Keratinocyte (primary cell): ENCODE data around the gene BBLN. TPM values are rescaled to one million over a fixed set of nuclear protein-coding genes. Genes with fewer than 3 reads are reported as not detected.
A peak's percentile ranks its signal among the peaks of the same experiment; 100 is the strongest.

ENCODE experiments used
- DNase-seq: peaks from one replicate; pipeline ENCODE4 v3.0.0-alpha.2; 2011; ENCODE audit warnings: low read depth, missing footprints, low spot score
- FAIRE-seq: peaks from 2 replicates; lab custom pipeline; 2011; peaks lifted over from hg19 to GRCh38; lab: Jason Lieb, UNC
- H2AFZ ChIP-seq: 2 replicates; pipeline ENCODE4 v1.6.0; 2012; ENCODE audit warnings: low read length, control low read depth, inconsistent platforms; ENCODE audit not compliant: control insufficient read depth
- H3K27ac ChIP-seq: 2 replicates; pipeline ENCODE4 v1.5.1; 2011; ENCODE audit warnings: low read length; ENCODE audit not compliant: control insufficient read depth, insufficient read depth
- H3K27me3 ChIP-seq: 3 replicates; pipeline ENCODE4 v1.6.0; 2011; ENCODE audit warnings: low read length; ENCODE audit not compliant: control insufficient read depth, insufficient read depth; ENCODE audit errors: extremely low read depth
- H3K36me3 ChIP-seq, 2 experiments: 2 replicates in 1 of 2; 3 replicates in 1 of 2; pipeline ENCODE4 v1.5.1; 2011; ENCODE audit warnings: low read length in 2 of 2, mild to moderate bottlenecking in 1 of 2; ENCODE audit not compliant: control insufficient read depth in 2 of 2, insufficient read depth in 2 of 2; ENCODE audit errors: extremely low read depth in 1 of 2
- H3K4me1 ChIP-seq: 3 replicates; pipeline ENCODE4 v1.5.1; 2011; ENCODE audit warnings: low read length; ENCODE audit not compliant: control insufficient read depth, insufficient read depth; ENCODE audit errors: extremely low read depth
- H3K4me2 ChIP-seq: 3 replicates; pipeline ENCODE4 v1.6.0; 2011; ENCODE audit warnings: low read depth, low read length; ENCODE audit not compliant: control insufficient read depth, insufficient read depth; ENCODE audit errors: extremely low read depth
- H3K4me3 ChIP-seq, 3 experiments: fragments of 200-600 bp in 1 of 3; sonication (generic) in 1 of 3; 2 replicates in 2 of 3; 3 replicates in 1 of 3; pipeline ENCODE4 v1.5.1; 2011 to 2016; ENCODE audit warnings: low read length in 3 of 3, mild to moderate bottlenecking in 3 of 3, control low read depth in 2 of 3, inconsistent platforms in 1 of 3, low read depth in 1 of 3, mixed read lengths in 1 of 3, mixed run types in 1 of 3, moderate library complexity in 1 of 3; ENCODE audit not compliant: control insufficient read depth in 2 of 3, insufficient read depth in 2 of 3; ENCODE audit errors: extremely low read depth in 1 of 3
- H3K79me2 ChIP-seq: 2 replicates; pipeline ENCODE4 v1.6.0; 2012; ENCODE audit warnings: low read length; ENCODE audit not compliant: control insufficient read depth, insufficient read depth
- H3K9ac ChIP-seq: 3 replicates; pipeline ENCODE4 v1.6.0; 2011; ENCODE audit warnings: low read length; ENCODE audit not compliant: control insufficient read depth, insufficient read depth; ENCODE audit errors: extremely low read depth
- H3K9me1 ChIP-seq: 3 replicates; pipeline ENCODE4 v1.6.0; 2011; ENCODE audit warnings: low read length; ENCODE audit not compliant: control insufficient read depth, insufficient read depth; ENCODE audit errors: extremely low read depth
- H3K9me3 ChIP-seq: 2 replicates; pipeline ENCODE4 v1.5.1; 2012; ENCODE audit warnings: low read depth, low read length; ENCODE audit not compliant: control insufficient read depth
- H4K20me1 ChIP-seq: 3 replicates; pipeline ENCODE4 v1.6.0; 2011; ENCODE audit warnings: low read length; ENCODE audit not compliant: control insufficient read depth, insufficient read depth; ENCODE audit errors: extremely low read depth
- EZH2 ChIP-seq: IDR thresholded peaks from one replicate; pipeline ENCODE4 v1.6.1; 2012; ENCODE audit warnings: inconsistent platforms, mild to moderate bottlenecking, low read length, moderate library complexity
- dilution Hi-C: fragments of 300-500 bp; cut with MboI; formaldehyde crosslinking; loops from one replicate; pipeline ENCODE4 v1.7.0; 2020; ENCODE audit warnings: low sequenced_read_pairs; ENCODE audit not compliant: extremely low pct_ligation_motif_present
- polyA plus RNA-seq, 5 experiments: library from polyadenylated mRNA; depleted of rRNA in 3 of 5; stranded (reverse) in 3 of 5; stranded (forward) in 1 of 5; unstranded in 1 of 5; fragments of >200 nt; gene quantifications; 1 replicate in 1 of 5; 2 replicates in 3 of 5; 3 replicates in 1 of 5; pipeline versions ENCODE4 v1.2.1 to v1.2.3, GENCODE V29; 2011 to 2012; ENCODE audit warnings: missing spikeins in 2 of 5, low read depth in 1 of 5, low replicate concordance in 1 of 5
- TF ChIP-seq, protein P1 (sequence below), 3 experiments: IDR thresholded peaks in 1 of 3; conservative IDR thresholded peaks in 1 of 3; optimal IDR thresholded peaks in 1 of 3; 2 replicates in 2 of 3; 3 replicates in 1 of 3; pipeline versions ENCODE3 to v1.5.1; 2011; ENCODE audit warnings: low read length in 3 of 3, mild to moderate bottlenecking in 3 of 3, moderate library complexity in 2 of 3, control low read depth in 1 of 3, inconsistent platforms in 1 of 3; ENCODE audit not compliant: insufficient read depth in 2 of 3; ENCODE audit errors: extremely low read depth in 1 of 3

BBLN gene
- polyA plus RNA-seq, 1 donor (not counting 4 experiments of a cell fraction or from before 2014, with no cell fraction given) = 35.9 TPM

DNA sequence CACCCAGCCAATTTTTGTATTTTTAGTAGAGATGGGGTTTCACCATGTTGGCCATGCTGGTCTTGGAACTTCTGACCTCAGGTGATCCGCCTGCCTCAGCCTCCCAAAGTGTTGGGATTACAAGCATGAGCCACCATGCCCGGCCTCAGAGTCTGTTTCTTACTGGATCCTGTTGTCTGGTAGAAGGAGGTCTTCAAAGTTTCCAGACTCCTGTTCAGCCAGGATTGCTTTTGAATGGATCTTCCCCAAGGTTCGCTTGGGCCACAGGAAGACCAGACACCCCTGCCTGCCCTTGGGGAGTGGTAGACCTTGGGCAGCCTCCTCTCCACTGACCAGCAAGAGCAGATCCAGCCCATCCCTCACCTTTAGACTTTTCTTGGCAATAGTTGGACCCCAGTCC is 18.5 kb upstream of the BBLN start:
- peaks cover 45% of the 10 kb centered on the region for H3K4me1 ChIP-seq
- DNase-seq (no peak), FAIRE-seq (no peak)
- H3K4me2 ChIP-seq = no peak overlapping the region
- dilution Hi-C loops = no loop called here
- H3K9me1 ChIP-seq = no peaks in the 10 kb centered on the region
- H3K79me2 ChIP-seq = no peaks in the 10 kb centered on the region
- no peak overlapping the region for H3K27ac ChIP-seq
- TF ChIP-seq, protein P1, sequence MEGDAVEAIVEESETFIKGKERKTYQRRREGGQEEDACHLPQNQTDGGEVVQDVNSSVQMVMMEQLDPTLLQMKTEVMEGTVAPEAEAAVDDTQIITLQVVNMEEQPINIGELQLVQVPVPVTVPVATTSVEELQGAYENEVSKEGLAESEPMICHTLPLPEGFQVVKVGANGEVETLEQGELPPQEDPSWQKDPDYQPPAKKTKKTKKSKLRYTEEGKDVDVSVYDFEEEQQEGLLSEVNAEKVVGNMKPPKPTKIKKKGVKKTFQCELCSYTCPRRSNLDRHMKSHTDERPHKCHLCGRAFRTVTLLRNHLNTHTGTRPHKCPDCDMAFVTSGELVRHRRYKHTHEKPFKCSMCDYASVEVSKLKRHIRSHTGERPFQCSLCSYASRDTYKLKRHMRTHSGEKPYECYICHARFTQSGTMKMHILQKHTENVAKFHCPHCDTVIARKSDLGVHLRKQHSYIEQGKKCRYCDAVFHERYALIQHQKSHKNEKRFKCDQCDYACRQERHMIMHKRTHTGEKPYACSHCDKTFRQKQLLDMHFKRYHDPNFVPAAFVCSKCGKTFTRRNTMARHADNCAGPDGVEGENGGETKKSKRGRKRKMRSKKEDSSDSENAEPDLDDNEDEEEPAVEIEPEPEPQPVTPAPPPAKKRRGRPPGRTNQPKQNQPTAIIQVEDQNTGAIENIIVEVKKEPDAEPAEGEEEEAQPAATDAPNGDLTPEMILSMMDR (optimal IDR thresholded peaks at IDR 0.05 in 1 of 3, IDR thresholded peaks at IDR 0.05 in 1 of 3, conservative IDR thresholded peaks at IDR 0.05 in 1 of 3; ENCODE audit: extremely low read depth in 1 of 3, insufficient read depth in 2 of 3, low read length in 3 of 3) = no peak
- no peak for TF ChIP-seq EZH2
- no peak overlapping the region for H3K4me3 ChIP-seq
- peak overlapping the region; percentile 53 for H2AFZ ChIP-seq
- H3K36me3 ChIP-seq = no peaks in the 10 kb centered on the region
- H3K9me3 ChIP-seq = no peaks in the 10 kb centered on the region
- no peaks in the 10 kb centered on the region for H4K20me1 ChIP-seq
- no peaks in the 10 kb centered on the region for H3K27me3 ChIP-seq
- H3K9ac ChIP-seq = no peak overlapping the region

DNA sequence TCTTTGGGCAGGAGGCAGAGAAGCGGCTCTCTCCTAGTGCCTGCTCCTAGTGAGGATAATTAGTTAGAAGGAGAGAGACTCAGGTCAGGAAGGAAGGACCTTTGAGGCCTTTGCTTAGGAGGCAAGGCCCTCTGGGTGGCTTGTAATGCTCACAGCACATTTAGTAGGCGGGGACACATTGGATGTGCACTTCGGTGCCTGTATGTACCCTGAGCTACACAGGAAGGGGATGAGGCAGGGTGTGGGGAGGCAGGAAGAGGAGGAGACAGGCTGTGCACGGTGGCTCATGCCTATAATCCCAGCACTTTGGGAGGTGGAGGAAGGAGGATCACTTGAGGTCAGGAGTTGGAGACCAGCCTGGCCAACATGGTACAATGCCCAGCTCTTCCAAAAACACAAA is 18.0 kb upstream of the BBLN start:
- H3K4me3 ChIP-seq = no peak overlapping the region
- no peaks in the 10 kb centered on the region for H4K20me1 ChIP-seq
- H3K4me1 ChIP-seq = peaks cover 41% of the 10 kb centered on the region
- H3K27me3 ChIP-seq = no peaks in the 10 kb centered on the region
- peak overlapping the region; percentile 53 for H2AFZ ChIP-seq
- TF ChIP-seq, protein P1 (optimal IDR thresholded peaks at IDR 0.05 in 1 of 3, IDR thresholded peaks at IDR 0.05 in 1 of 3, conservative IDR thresholded peaks at IDR 0.05 in 1 of 3; ENCODE audit: extremely low read depth in 1 of 3, insufficient read depth in 2 of 3, low read length in 3 of 3) = no peak
- no peak for TF ChIP-seq EZH2
- H3K27ac ChIP-seq = no peak overlapping the region
- FAIRE-seq = no peak
- H3K9ac ChIP-seq = no peak overlapping the region
- dilution Hi-C loops = no loop called here
- H3K9me3 ChIP-seq = no peaks in the 10 kb centered on the region
- no peaks in the 10 kb centered on the region for H3K9me1 ChIP-seq
- H3K79me2 ChIP-seq = no peaks in the 10 kb centered on the region
- no peak overlapping the region for H3K4me2 ChIP-seq
- no peak for DNase-seq
- no peaks in the 10 kb centered on the region for H3K36me3 ChIP-seq
